C4-2B (cell line): ENCODE results near the gene ZNF423.

Source experiments
- CTCF ChIP-seq: fragments of 450-650 bp; conservative IDR thresholded peaks from 2 replicates; pipeline ENCODE4 v1.5.1; 2017; ENCODE audit warnings: mild to moderate bottlenecking
- ZFX ChIP-seq: fragments of 450-650 bp; IDR thresholded peaks from 2 replicates; pipeline ENCODE4 v1.6.1; 2017

GRCh38 chr16:49775581-49775980 lies 80.3 kb downstream of the ZNF423 start:
- no peak for TF ChIP-seq CTCF
- no peak for TF ChIP-seq ZFX
